Cardiac muscle cell (in vitro differentiated cells and primary cell): ENCODE data around the gene XRN2. TPM values are rescaled to one million over a fixed set of nuclear protein-coding genes. Genes with fewer than 3 reads are reported as not detected.
"Not testable (repeated sequence)": the region's sequence is repeated elsewhere in the genome, so short reads cannot be mapped to it uniquely, and the experiment has no call there.

Source experiments
- DNase-seq, 2 donors: peaks; one replicate each; pipeline versions ENCODE4 v3.0.0 to v3.0.0-alpha.2; 2010 to 2017; ENCODE audit warnings: low read depth in 1 of 2, low spot score in 1 of 2
- H3K27ac ChIP-seq: fragments of 200-600 bp; sonication (generic); 2 replicates; pipeline ENCODE4 v1.5.1; 2016
- H3K27me3 ChIP-seq: fragments of 200-600 bp; sonication (generic); 2 replicates; pipeline ENCODE4 v1.6.0; 2016; ENCODE audit warnings: control low read depth
- H3K36me3 ChIP-seq: fragments of 200-600 bp; sonication (generic); 2 replicates; pipeline ENCODE4 v1.5.1; 2016; ENCODE audit warnings: control low read depth
- H3K4me1 ChIP-seq: fragments of 200-600 bp; sonication (generic); 2 replicates; pipeline ENCODE4 v1.8.1; 2017; ENCODE audit warnings: low read depth, mild to moderate bottlenecking, mixed run types
- H3K4me3 ChIP-seq: fragments of 200-600 bp; sonication (generic); 2 replicates; pipeline ENCODE4 v1.5.1; 2016; ENCODE audit warnings: mild to moderate bottlenecking
- H3K9me3 ChIP-seq: fragments of 200-600 bp; sonication (generic); 2 replicates; pipeline ENCODE4 v1.5.1; 2017; ENCODE audit warnings: low read depth, mild to moderate bottlenecking, control low read depth
- polyA plus RNA-seq: library from polyadenylated mRNA; unstranded; fragments of >200 nt; fragmentation: Nextera tagmentation; extraction: Ambion mirVana; gene quantifications from 2 replicates; pipeline ENCODE4 v1.2.1, GENCODE V29; 2016
- total RNA-seq: library from RNA; depleted of rRNA; stranded (reverse); fragments of >200 nt; gene quantifications from 2 replicates; pipeline ENCODE4 v1.2.3, GENCODE V29; 2016
- TF ChIP-seq, protein P1 (sequence below): IDR thresholded peaks from 2 replicates; pipeline ENCODE4 v1.5.1; 2012; ENCODE audit warnings: low read depth, mild to moderate bottlenecking, low read length

Gene XRN2
- total and polyA plus RNA-seq, 2 experiments from 2014 or later, result 54.5 to 59.8 TPM

DNA sequence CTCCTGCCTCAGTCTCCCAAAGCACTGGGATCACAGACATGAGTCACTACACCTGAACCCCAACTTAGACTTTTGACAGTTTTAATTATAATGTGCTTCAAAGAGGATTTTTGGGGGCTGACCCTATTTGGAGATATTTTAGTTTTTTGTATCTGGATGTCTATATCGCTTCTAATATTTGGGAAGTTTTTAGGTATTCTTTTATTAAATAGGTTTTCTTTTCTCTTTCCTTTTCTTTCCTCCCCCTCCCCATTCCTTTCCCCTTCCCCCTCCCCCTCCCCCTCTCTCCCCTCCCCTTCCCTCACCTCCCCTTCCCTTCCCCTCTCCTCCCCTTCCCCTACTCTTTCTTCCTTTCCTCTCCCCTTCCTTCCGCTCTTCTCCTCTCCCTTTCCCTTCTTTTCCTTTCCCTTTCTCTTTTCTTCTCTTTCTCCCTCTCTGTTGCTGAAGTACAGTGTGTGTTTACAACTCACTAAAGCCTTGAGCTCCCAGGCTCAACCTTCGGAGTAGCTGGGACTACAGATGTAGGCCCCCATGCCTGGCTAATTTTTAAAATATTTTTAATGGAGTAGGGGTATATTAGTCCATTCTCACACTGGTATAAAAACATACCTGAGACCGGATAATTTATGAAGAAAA is 118.6 kb downstream of the XRN2 start:
- Histone ChIP-seq H3K4me3 (no peak overlapping the region), H3K27ac (no peak overlapping the region), H3K4me1 (no peaks in the 10 kb centered on the region), H3K9me3 (no peaks in the 10 kb centered on the region), H3K27me3 (no peaks in the 10 kb centered on the region), H3K36me3 (no peaks in the 10 kb centered on the region)
- no peak for DNase-seq
- TF ChIP-seq, protein P1, sequence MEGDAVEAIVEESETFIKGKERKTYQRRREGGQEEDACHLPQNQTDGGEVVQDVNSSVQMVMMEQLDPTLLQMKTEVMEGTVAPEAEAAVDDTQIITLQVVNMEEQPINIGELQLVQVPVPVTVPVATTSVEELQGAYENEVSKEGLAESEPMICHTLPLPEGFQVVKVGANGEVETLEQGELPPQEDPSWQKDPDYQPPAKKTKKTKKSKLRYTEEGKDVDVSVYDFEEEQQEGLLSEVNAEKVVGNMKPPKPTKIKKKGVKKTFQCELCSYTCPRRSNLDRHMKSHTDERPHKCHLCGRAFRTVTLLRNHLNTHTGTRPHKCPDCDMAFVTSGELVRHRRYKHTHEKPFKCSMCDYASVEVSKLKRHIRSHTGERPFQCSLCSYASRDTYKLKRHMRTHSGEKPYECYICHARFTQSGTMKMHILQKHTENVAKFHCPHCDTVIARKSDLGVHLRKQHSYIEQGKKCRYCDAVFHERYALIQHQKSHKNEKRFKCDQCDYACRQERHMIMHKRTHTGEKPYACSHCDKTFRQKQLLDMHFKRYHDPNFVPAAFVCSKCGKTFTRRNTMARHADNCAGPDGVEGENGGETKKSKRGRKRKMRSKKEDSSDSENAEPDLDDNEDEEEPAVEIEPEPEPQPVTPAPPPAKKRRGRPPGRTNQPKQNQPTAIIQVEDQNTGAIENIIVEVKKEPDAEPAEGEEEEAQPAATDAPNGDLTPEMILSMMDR, result no peak

DNA sequence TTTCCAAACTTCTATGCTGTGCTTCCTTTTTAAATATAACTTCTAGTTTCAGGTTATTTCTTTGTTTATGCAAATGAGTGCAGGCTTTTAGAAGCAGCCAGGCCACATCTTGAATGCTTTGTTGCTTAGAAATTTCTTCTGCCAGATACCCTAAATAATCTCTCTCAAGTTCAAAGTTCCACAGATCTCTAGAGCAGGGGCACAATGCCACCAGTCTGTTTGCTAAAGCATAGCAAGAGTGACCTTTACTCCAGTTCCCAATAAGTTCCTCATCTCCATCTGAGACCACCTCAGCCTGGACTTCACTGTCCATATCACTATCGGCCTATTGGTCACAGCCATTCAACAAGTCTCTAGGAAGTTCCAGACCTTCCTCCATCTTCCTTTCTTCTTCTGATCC is 120.6 kb downstream of the XRN2 start:
- H3K4me1 ChIP-seq, DNase-seq, H3K27ac ChIP-seq, H3K27me3 ChIP-seq, H3K36me3 ChIP-seq, H3K9me3 ChIP-seq, H3K4me3 ChIP-seq: not testable (repeated sequence)

DNA sequence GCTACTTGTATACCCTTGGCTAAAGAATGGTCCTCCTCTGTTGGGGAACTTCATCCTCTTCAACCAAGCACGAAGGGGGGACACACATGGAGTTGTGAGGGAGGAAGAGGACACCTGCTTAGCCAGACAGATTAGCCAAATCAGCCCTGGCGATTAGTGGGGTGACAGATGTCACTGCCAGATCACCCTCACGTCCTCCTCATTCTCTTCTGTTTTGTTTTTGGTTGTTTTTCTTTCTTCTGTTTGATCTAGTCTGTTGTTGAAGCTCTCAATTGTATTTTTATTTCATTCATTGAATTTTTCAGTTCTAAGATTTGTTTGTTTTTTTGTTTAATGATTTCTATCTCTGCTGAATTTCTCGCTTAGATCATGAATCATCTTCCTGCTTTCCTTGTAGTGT is 121.7 kb downstream of the XRN2 start:
- TF ChIP-seq, protein P1, result no peak
- H3K9me3 ChIP-seq, result no peaks in the 10 kb centered on the region

DNA sequence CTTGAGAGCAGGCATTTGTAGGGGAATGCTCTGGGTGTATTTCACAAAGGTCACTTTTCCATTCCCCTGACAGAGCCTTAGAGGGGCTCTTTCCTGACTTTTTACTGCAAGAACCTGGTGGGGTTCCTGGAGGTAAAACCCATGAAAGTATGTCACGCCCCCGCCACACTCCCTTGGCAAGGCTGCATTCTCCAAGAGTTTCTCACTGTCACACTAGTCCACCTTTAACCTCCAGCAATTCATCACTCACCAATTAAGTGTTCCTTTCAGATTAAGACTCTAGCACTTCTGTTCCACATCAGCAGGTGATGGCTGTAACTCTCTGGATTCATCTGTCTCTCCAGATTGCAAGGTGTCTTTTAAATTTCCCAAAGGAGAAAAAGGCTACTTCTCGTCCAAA is 126.9 kb downstream of the XRN2 start:
- Histone ChIP-seq H3K4me3 (no peak overlapping the region), H3K4me1 (no peaks in the 10 kb centered on the region), H3K36me3 (no peaks in the 10 kb centered on the region), H3K27ac (no peak overlapping the region), H3K27me3 (no peaks in the 10 kb centered on the region), H3K9me3 (no peaks in the 10 kb centered on the region)
- no peak for DNase-seq
- TF ChIP-seq, protein P1, result no peak

More for the DNA sequence above, 121.7 kb downstream of the XRN2 start:
- Histone ChIP-seq H3K4me1 (no peaks in the 10 kb centered on the region), H3K27ac (no peak overlapping the region), H3K36me3 (no peaks in the 10 kb centered on the region), H3K27me3 (no peaks in the 10 kb centered on the region), H3K4me3 (no peak overlapping the region)
- no peak for DNase-seq

DNA sequence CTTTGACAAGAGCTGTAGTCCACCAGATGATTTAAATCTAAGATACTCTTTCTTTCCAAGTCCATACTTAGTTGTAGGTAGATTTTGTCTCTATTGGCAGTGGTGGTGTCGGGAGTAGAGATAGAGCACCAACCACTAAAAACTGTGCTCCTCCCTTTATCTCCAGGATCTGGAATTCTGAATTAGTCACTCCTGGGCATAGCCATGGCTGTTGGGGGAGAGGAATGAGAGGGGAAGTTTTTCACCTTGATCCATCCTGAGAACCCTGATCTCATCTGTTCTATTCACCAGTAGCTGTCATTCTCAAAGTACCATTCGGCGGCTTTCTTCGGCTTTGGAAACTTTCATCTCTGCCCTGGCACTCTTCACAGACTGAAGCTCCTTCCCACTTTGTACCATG is 129.8 kb downstream of the XRN2 start:
- TF ChIP-seq, protein P1, result no peak
- DNase-seq, result no peak
- no peaks in the 10 kb centered on the region for H3K9me3 ChIP-seq
- no peaks in the 10 kb centered on the region for H3K36me3 ChIP-seq
- no peak overlapping the region for H3K27ac ChIP-seq
- no peak overlapping the region for H3K4me3 ChIP-seq
- no peaks in the 10 kb centered on the region for H3K27me3 ChIP-seq
- no peaks in the 10 kb centered on the region for H3K4me1 ChIP-seq

DNA sequence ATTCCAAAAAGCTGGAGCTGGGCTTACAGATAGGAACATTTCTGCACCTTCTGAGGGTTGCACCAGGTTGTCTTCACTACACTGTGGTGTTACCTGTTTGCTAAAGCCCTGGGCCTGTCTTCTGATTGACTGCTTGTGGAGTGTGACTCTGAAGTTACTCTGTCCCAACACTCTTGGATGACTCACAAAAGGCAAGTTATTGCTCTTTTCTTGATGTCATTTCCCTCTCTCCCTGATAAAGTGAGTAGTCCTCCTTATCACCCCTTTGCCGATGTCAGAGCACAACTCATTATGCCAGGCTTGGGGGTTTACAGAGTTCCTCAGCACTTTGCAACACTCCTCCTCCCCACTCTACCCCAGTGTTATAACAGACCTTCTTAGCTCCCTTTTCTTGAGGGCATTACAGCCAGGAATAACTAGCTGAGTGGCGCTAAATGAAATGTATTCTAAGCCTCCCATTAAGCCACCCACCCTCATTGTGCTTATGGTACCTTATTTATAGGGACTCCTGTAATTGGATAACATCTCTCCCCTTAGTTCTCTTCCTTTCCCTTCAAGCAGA is 130.3 kb downstream of the XRN2 start:
- H3K36me3 ChIP-seq, result no peaks in the 10 kb centered on the region
- peak in 1 of 2 donors; percentile 14 for DNase-seq
- TF ChIP-seq, protein P1, result no peak
- no peaks in the 10 kb centered on the region for H3K9me3 ChIP-seq
- H3K4me1 ChIP-seq, result no peaks in the 10 kb centered on the region
- no peak overlapping the region for H3K4me3 ChIP-seq
- H3K27ac ChIP-seq, result no peak overlapping the region
- H3K27me3 ChIP-seq, result no peaks in the 10 kb centered on the region
